GM12873 (cell line): ENCODE results near the gene MOAP1.

Source experiments
- CTCF ChIP-seq: IDR thresholded peaks from 2 replicates; pipeline ENCODE4 v1.5.1; 2012; ENCODE audit warnings: low read depth, mild to moderate bottlenecking, moderate library complexity, low read length, control low read depth; ENCODE audit not compliant: insufficient read depth; ENCODE audit errors: missing control alignments

The MOAP1 gene

GRCh38 chr14:93184391-93185348, at the start of gene MOAP1, which contains the start of gene LYSET:
MOAP1 (minus strand) TSS chr14:93184897; CDS start chr14:93184242, 655 bp downstream.
LYSET (plus strand) TSS chr14:93185317; CDS start chr14:93185406, 89 bp downstream.
- TF ChIP-seq CTCF = peak; percentile 38

GRCh38 chr14:93232159-93232558, 47.5 kb upstream of the MOAP1 start:
- no peak for TF ChIP-seq CTCF

- no peak for TF ChIP-seq CTCF
These were observed 46.7 kb upstream of the MOAP1 start for GRCh38 chr14:93231129-93231979.

- TF ChIP-seq CTCF = no peak
These were observed 45.8 kb upstream of the MOAP1 start for GRCh38 chr14:93230539-93230938.

- no peak for TF ChIP-seq CTCF
These were observed 43.9 kb upstream of the MOAP1 start for GRCh38 chr14:93228550-93228949.

GRCh38 chr14:93223565-93223964, 38.9 kb upstream of the MOAP1 start:
- TF ChIP-seq CTCF = no peak

GRCh38 chr14:93220509-93220908, 35.8 kb upstream of the MOAP1 start:
- TF ChIP-seq CTCF = no peak
